Natural killer cell treated with Interleukin-12 subunit alpha and Interleukin-12 subunit beta and Interleukin-15 and Interleukin-18, amount 100 ng/mL, for 72 hours (primary cell): ENCODE measurements around the gene VAT1L. TPM values are rescaled to one million over a fixed set of nuclear protein-coding genes. Genes with fewer than 3 reads are reported as not detected.

Experiments used
- ATAC-seq, 2 donors: fragments of 150-1000 bp; cut with Tn5 transposase in 1 of 2; sonication (Bioruptor Pico), chemical (Tn5 transposase) in 1 of 2; 2 replicates each; pipeline ENCODE4 v1.10.0; 2021
- DNase-seq: peaks from one replicate; pipeline ENCODE4 v3.0.0; 2022; ENCODE audit warnings: low spot score
- H3K27ac Mint-ChIP-seq, 2 donors: 1 replicate in 1 of 2; 2 replicates in 1 of 2; pipeline ENCODE4 v1.8.0; 2022; ENCODE audit warnings: mixed read lengths in 2 of 2, mild to moderate bottlenecking in 1 of 2, moderate library complexity in 1 of 2
- H3K27me3 Mint-ChIP-seq, 2 donors: 1 replicate in 1 of 2; 2 replicates in 1 of 2; pipeline ENCODE4 v1.8.0; 2022; ENCODE audit warnings: mixed read lengths in 2 of 2
- H3K36me3 Mint-ChIP-seq: one replicate; pipeline ENCODE4 v1.8.0; 2022; ENCODE audit warnings: mixed read lengths
- H3K4me1 Mint-ChIP-seq, 2 donors: 1 replicate in 1 of 2; 2 replicates in 1 of 2; pipeline ENCODE4 v1.8.0; 2022; ENCODE audit warnings: low read depth in 2 of 2, mixed read lengths in 2 of 2, mild to moderate bottlenecking in 1 of 2
- H3K4me3 Mint-ChIP-seq: one replicate; pipeline ENCODE4 v1.8.0; 2022; ENCODE audit warnings: mixed read lengths
- H3K9me3 Mint-ChIP-seq: 2 replicates; pipeline ENCODE4 v1.8.0; 2022; ENCODE audit warnings: mixed read lengths
- total RNA-seq, 2 donors: library from RNA; stranded (reverse); gene quantifications; one replicate each; pipeline ENCODE4 v1.2.3, GENCODE V29; 2022

VAT1L gene
- total RNA-seq, 2 donors from 2014 or later = 0.11 TPM; not detected in 1

GRCh38 chr16:77961814-77962213, 173.4 kb downstream of the VAT1L start:
- Mint-ChIP-seq H3K36me3 (no peaks in the 10 kb centered on the region), H3K4me1 (peaks cover 0 to 3% of the 10 kb centered on the region in 2 donors), H3K27me3 (peaks cover 27 to 42% of the 10 kb centered on the region in 2 donors), H3K27ac (no peak overlapping the region), H3K4me3 (no peak overlapping the region), H3K9me3 (no peaks in the 10 kb centered on the region)
- DNase-seq (no peak), ATAC-seq (no peak)

DNA sequence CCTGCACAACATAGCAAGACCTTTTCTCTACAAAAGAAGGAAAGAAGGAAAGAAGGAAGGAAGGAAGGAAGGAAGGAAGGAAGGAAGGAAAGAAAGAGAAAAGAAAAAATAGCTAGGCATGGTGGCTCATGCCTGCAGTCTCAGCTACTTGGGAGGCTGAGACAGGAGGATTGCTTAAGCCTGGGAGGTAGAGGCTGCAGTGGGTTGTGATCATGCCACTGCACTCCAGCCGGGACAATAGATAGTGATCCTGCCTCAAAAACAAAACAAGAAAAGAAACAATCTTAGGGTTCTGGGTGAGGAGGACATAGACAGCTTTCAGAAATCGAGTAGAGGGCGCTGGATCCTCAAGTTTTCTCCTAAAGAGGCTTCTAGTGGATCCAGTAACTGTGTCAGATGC, 174.3 kb downstream of the VAT1L start:
- ATAC-seq (no peak), DNase-seq (no peak)
- no peak overlapping the region for H3K27ac Mint-ChIP-seq
- H3K4me3 Mint-ChIP-seq = no peak overlapping the region
- H3K27me3 Mint-ChIP-seq = peaks cover 27 to 42% of the 10 kb centered on the region in 2 donors
- no peaks in the 10 kb centered on the region for H3K36me3 Mint-ChIP-seq
- H3K9me3 Mint-ChIP-seq = no peaks in the 10 kb centered on the region
- H3K4me1 Mint-ChIP-seq = peaks cover 0 to 3% of the 10 kb centered on the region in 2 donors

GRCh38 chr16:77963185-77964044, 175.1 kb downstream of the VAT1L start:
- no peak for DNase-seq
- Mint-ChIP-seq H3K27ac (no peak overlapping the region), H3K36me3 (no peaks in the 10 kb centered on the region), H3K4me1 (peaks cover 0 to 3% of the 10 kb centered on the region in 2 donors), H3K4me3 (peak overlapping the region; percentile 21), H3K27me3 (peaks cover 26 to 36% of the 10 kb centered on the region in 2 donors), H3K9me3 (no peaks in the 10 kb centered on the region)
- no peak for ATAC-seq

- H3K9me3 Mint-ChIP-seq = no peaks in the 10 kb centered on the region
- no peaks in the 10 kb centered on the region for H3K36me3 Mint-ChIP-seq
- DNase-seq = no peak
- peaks cover 20 to 26% of the 10 kb centered on the region in 2 donors for H3K27me3 Mint-ChIP-seq
- no peak overlapping the region for H3K27ac Mint-ChIP-seq
- no peak for ATAC-seq
- H3K4me1 Mint-ChIP-seq = peaks cover 0 to 3% of the 10 kb centered on the region in 2 donors
- H3K4me3 Mint-ChIP-seq = no peak overlapping the region
Measured at GRCh38 chr16:77965346-77965745, 177.0 kb downstream of the VAT1L start.

- peaks cover 12 to 31% of the 10 kb centered on the region in 2 donors for H3K27me3 Mint-ChIP-seq
- DNase-seq = no peak
- no peaks in the 10 kb centered on the region for H3K36me3 Mint-ChIP-seq
- peaks cover 0 to 3% of the 10 kb centered on the region in 2 donors for H3K4me1 Mint-ChIP-seq
- no peak overlapping the region for H3K4me3 Mint-ChIP-seq
- ATAC-seq = no peak
- H3K27ac Mint-ChIP-seq = no peak overlapping the region
- no peaks in the 10 kb centered on the region for H3K9me3 Mint-ChIP-seq
Measured at GRCh38 chr16:77967054-77967904, 178.9 kb downstream of the VAT1L start.

- Mint-ChIP-seq H3K9me3 (no peaks in the 10 kb centered on the region), H3K27me3 (peaks cover 7 to 10% of the 10 kb centered on the region in 2 donors), H3K4me3 (no peak overlapping the region), H3K4me1 (no peaks in the 10 kb centered on the region), H3K36me3 (no peaks in the 10 kb centered on the region), H3K27ac (no peak overlapping the region)
- ATAC-seq = no peak
- DNase-seq = no peak
Measured at GRCh38 chr16:77969861-77970260, 181.5 kb downstream of the VAT1L start.

DNA sequence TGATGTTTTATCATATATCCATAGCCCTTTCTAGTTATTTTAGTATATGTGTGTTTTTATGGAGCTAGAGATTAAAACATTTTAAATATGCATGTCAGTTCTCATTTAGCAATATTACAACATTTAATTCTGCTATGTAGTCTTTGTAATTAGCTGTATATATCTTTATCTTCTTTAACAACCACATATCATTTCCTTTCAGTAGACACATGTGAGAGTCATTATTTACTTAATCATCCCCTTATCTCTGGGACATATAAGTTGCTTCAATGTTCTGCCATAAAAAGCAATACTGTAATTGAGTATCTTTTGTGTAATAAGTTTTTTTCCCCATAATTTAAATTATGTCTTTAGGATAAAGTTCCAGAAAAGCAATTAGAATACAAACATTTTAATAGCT, 182.0 kb downstream of the VAT1L start:
- ATAC-seq (no peak), DNase-seq (no peak)
- H3K27me3 Mint-ChIP-seq = peaks cover 7% of the 10 kb centered on the region in 2 donors
- H3K9me3 Mint-ChIP-seq = no peaks in the 10 kb centered on the region
- no peaks in the 10 kb centered on the region for H3K36me3 Mint-ChIP-seq
- no peaks in the 10 kb centered on the region for H3K4me1 Mint-ChIP-seq
- H3K4me3 Mint-ChIP-seq = no peak overlapping the region
- no peak overlapping the region for H3K27ac Mint-ChIP-seq

GRCh38 chr16:77971306-77972061, 183.1 kb downstream of the VAT1L start:
- no peak overlapping the region for H3K27ac Mint-ChIP-seq
- no peaks in the 10 kb centered on the region for H3K9me3 Mint-ChIP-seq
- no peak overlapping the region for H3K4me3 Mint-ChIP-seq
- peaks cover 7 to 8% of the 10 kb centered on the region in 2 donors for H3K27me3 Mint-ChIP-seq
- H3K4me1 Mint-ChIP-seq = no peaks in the 10 kb centered on the region
- ATAC-seq = peak in 1 of 2 donors; percentile 67
- H3K36me3 Mint-ChIP-seq = no peaks in the 10 kb centered on the region
- DNase-seq = peak; percentile 77

DNA sequence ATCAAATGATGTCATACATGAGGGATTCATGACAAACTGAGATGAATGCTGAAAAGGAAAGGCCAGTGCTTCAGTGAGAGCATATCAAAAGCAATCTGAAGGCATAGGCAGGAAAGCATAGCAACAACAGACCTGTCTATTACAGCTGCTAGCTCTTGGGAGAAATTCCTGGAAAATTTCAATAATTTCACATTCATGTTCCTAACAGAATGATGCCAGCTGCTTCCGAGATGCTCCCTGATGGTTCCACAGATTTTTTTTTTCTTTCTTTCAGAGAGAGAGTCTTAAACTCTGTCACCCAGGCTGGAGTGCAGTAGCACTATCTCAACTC, 183.7 kb downstream of the VAT1L start:
- DNase-seq = no peak
- Mint-ChIP-seq H3K27me3 (peaks cover 7 to 8% of the 10 kb centered on the region in 2 donors), H3K9me3 (no peaks in the 10 kb centered on the region), H3K4me3 (no peak overlapping the region), H3K4me1 (no peaks in the 10 kb centered on the region), H3K36me3 (no peaks in the 10 kb centered on the region), H3K27ac (no peak overlapping the region)
- ATAC-seq = no peak

DNA sequence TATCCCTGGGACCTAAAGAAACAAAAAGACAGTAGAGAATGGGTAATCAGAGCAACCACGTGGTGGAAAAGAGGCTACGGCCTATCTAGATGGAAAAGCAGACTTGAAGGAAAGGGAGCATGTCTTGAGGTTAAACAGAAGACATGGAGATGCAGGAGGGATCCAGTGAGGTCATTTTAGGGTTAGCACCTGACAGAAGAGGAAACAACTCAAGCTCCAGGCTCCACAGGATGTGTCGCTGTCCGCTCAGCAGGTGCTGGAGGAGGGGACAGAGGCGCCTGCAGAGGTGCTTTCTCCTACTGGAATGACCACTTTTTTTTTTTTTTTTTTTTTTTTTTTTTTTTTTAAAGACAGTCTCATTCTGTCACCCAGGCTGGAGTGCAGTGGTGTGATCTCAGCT, 186.5 kb downstream of the VAT1L start:
- peaks cover 5 to 7% of the 10 kb centered on the region in 2 donors for H3K27me3 Mint-ChIP-seq
- H3K9me3 Mint-ChIP-seq = no peaks in the 10 kb centered on the region
- ATAC-seq = no peak
- H3K27ac Mint-ChIP-seq = no peak overlapping the region
- H3K4me3 Mint-ChIP-seq = no peak overlapping the region
- H3K4me1 Mint-ChIP-seq = no peaks in the 10 kb centered on the region
- no peak for DNase-seq
- no peaks in the 10 kb centered on the region for H3K36me3 Mint-ChIP-seq

- no peak overlapping the region for H3K4me3 Mint-ChIP-seq
- H3K36me3 Mint-ChIP-seq = no peaks in the 10 kb centered on the region
- ATAC-seq = no peak
- H3K27ac Mint-ChIP-seq = no peak overlapping the region
- peaks cover 5 to 7% of the 10 kb centered on the region in 2 donors for H3K27me3 Mint-ChIP-seq
- H3K4me1 Mint-ChIP-seq = no peaks in the 10 kb centered on the region
- DNase-seq = no peak
- no peaks in the 10 kb centered on the region for H3K9me3 Mint-ChIP-seq
Measured at GRCh38 chr16:77975942-77976341, 187.6 kb downstream of the VAT1L start.

DNA sequence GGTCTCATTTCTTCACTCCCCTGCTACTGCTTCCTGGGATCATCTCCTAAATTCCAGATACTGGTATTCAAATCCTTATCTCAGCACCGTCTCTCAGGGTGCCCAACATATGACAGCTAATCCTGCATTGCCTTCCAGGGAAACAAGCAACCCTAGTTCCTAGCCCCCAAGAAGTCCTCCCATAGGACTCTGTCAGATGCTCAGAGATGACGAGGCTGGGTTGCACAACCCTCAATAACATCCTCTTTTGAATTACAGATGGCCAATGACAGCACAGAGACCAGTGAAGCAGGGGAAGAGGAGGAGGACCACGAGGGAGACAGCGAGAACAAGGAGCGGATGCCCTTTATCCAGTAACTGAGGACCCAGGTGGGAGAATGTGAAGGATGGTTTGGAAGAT, 189.0 kb downstream of the VAT1L start:
- Mint-ChIP-seq H3K36me3 (no peaks in the 10 kb centered on the region), H3K27ac (no peak overlapping the region), H3K9me3 (no peaks in the 10 kb centered on the region), H3K27me3 (peaks cover 1 to 6% of the 10 kb centered on the region in 2 donors), H3K4me1 (no peaks in the 10 kb centered on the region), H3K4me3 (no peak overlapping the region)
- no peak for DNase-seq
- ATAC-seq = no peak

GRCh38 chr16:77985111-77985510, 196.7 kb downstream of the VAT1L start:
- Mint-ChIP-seq H3K27me3 (peaks cover 12 to 17% of the 10 kb centered on the region in 2 donors), H3K4me3 (no peak overlapping the region), H3K9me3 (no peaks in the 10 kb centered on the region), H3K36me3 (no peaks in the 10 kb centered on the region), H3K4me1 (no peaks in the 10 kb centered on the region), H3K27ac (no peak overlapping the region)
- ATAC-seq (no peak), DNase-seq (no peak)
